ENCODE measurements around the gene CUX1.
"Not testable (repeated sequence)": the region's sequence is repeated elsewhere in the genome, so short reads cannot be mapped to it uniquely, and the experiment has no call there.

DNA sequence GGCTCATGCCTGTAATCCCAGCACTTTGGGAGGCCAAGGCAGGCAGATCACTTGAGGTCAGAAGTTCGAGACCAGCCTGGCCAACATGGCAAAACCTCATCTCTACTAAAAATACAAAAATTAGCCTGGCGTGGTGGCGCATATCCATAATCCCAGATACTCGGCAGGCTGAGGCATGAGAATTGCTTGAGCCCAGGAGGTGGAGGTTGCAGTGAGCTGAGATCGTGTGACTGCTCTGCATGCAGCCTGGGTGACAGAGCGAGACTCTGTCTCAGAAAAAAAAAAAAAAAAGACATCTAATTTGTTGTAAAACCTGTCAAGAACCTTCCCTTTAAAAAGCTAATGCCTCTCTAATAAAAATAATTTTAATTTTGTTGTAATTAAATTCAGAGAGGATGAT is 5.2 kb downstream of the CUX1 start:
- TF ChIP-seq, protein P1, sequence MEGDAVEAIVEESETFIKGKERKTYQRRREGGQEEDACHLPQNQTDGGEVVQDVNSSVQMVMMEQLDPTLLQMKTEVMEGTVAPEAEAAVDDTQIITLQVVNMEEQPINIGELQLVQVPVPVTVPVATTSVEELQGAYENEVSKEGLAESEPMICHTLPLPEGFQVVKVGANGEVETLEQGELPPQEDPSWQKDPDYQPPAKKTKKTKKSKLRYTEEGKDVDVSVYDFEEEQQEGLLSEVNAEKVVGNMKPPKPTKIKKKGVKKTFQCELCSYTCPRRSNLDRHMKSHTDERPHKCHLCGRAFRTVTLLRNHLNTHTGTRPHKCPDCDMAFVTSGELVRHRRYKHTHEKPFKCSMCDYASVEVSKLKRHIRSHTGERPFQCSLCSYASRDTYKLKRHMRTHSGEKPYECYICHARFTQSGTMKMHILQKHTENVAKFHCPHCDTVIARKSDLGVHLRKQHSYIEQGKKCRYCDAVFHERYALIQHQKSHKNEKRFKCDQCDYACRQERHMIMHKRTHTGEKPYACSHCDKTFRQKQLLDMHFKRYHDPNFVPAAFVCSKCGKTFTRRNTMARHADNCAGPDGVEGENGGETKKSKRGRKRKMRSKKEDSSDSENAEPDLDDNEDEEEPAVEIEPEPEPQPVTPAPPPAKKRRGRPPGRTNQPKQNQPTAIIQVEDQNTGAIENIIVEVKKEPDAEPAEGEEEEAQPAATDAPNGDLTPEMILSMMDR (IDR thresholded peaks at IDR 0.05) = not testable (repeated sequence)
- TF ChIP-seq POLR2A (IDR thresholded peaks at IDR 0.05) = not testable (repeated sequence)

Data from esophagus squamous epithelium (tissue), 4 donors.